Upper lobe of left lung (tissue), 6 donors: ENCODE results near the gene STRIP1. TPM values are rescaled to one million over a fixed set of nuclear protein-coding genes. Genes with fewer than 3 reads are reported as not detected.
A peak's percentile ranks its signal among the peaks of the same experiment; 100 is the strongest.

ENCODE experiments used
- ATAC-seq, 2 donors: fragments of 200-7000 bp; cut with Tn5 transposase; one replicate each; pipeline ENCODE4 v1.9.1; 2022; ENCODE audit warnings: mild to moderate bottlenecking in 2 of 2, moderate library complexity in 2 of 2; ENCODE audit not compliant: low FRiP score in 2 of 2
- DNase-seq, 2 donors: peaks; one replicate each; pipeline ENCODE4 v3.0.0-alpha.2; 2019 to 2020
- H3K27ac ChIP-seq, 4 donors: fragments of 200-600 bp; sonication (generic); one replicate each; pipeline ENCODE4 v1.5.1; 2016 to 2019
- H3K27me3 ChIP-seq, 4 donors: fragments of 200-600 bp; sonication (generic); one replicate each; pipeline ENCODE4 v1.5.1; 2017 to 2019
- H3K36me3 ChIP-seq, 4 donors: fragments of 200-600 bp; sonication (generic); one replicate each; pipeline ENCODE4 v1.5.1; 2016 to 2019
- H3K4me1 ChIP-seq, 4 donors: fragments of 200-600 bp; sonication (generic); one replicate each; pipeline ENCODE4 v1.5.1; 2018 to 2019
- H3K4me3 ChIP-seq, 4 donors: fragments of 200-600 bp; sonication (generic); one replicate each; pipeline ENCODE4 v1.5.1; 2017 to 2019; ENCODE audit warnings: mild to moderate bottlenecking in 2 of 4, moderate library complexity in 1 of 4
- H3K9me3 ChIP-seq, 4 donors: fragments of 200-600 bp; sonication (generic); one replicate each; pipeline ENCODE4 v1.5.1; 2018 to 2019
- CTCF ChIP-seq, 6 experiments: fragments of 450-650 bp in 4 of 6; fragments of 200-600 bp in 2 of 6; sonication (generic) in 2 of 6; IDR thresholded peaks; one replicate each; pipeline ENCODE4 v1.5.1; 2016 to 2019; ENCODE audit warnings: antibody characterized with exemption in 6 of 6
- EP300 ChIP-seq, 4 donors: sonication (generic); formaldehyde crosslinking; IDR thresholded peaks; one replicate each; pipeline ENCODE4 v1.5.1; 2017; ENCODE audit warnings: antibody characterized with exemption in 4 of 4, control low read depth in 2 of 4
- POLR2A ChIP-seq, 4 donors: fragments of 450-650 bp; IDR thresholded peaks; one replicate each; pipeline ENCODE4 v1.5.1; 2016 to 2017; ENCODE audit warnings: antibody characterized with exemption in 4 of 4, mild to moderate bottlenecking in 2 of 4
- POLR2AphosphoS5 ChIP-seq, 2 donors: sonication (generic); formaldehyde crosslinking; IDR thresholded peaks; one replicate each; pipeline ENCODE4 v1.5.1; 2017; ENCODE audit warnings: antibody characterized with exemption in 2 of 2
- WGBS, 2 donors: methylation state at CpG; one replicate each; pipeline ENCODE4 v1.1.5; 2017 to 2018; 5-methylcytosine and 5-hydroxymethylcytosine counted together
- total RNA-seq, 6 donors: library from RNA; depleted of rRNA in 4 of 6; stranded (reverse); fragments of >200 nt in 4 of 6; gene quantifications; one replicate each; pipeline versions ENCODE4 v1.1.0 to v1.2.1, GENCODE V29; 2016 to 2021
- donor health status: DM: no; HTN: no; CAD: no; lungs with moderate emphysema.
- donor health status: DM: no; HTN: yes; CAD: no; lungs with severe emphysema.

Gene STRIP1
- total RNA-seq, 6 donors from 2014 or later = 29.2 to 62.9 (median 34.3) TPM

- H3K4me1 ChIP-seq = peaks cover 22 to 26% (median 24%) of the 10 kb centered on the region in 4 donors
- WGBS, 2 donors = 80 to 86% methylated on average over 15 to 18 of the region's 18 CpGs
- DNase-seq = no peak
Observed at GRCh38 chr1:110064576-110065337, 30.3 kb downstream of the STRIP1 start.

GRCh38 chr1:110065841-110066240 lies 31.4 kb downstream of the STRIP1 start:
- H3K4me1 ChIP-seq = peaks cover 29 to 36% (median 31%) of the 10 kb centered on the region in 4 donors
- DNase-seq = no peak
- no peak overlapping the region for H3K27ac ChIP-seq
- WGBS, 2 donors = 93 to 94% methylated on average over 3 to 4 of the region's 5 CpGs
- no peak for ATAC-seq
- H3K36me3 ChIP-seq = no peaks in the 10 kb centered on the region
- H3K27me3 ChIP-seq = peaks cover 2 to 43% (median 33%) of the 10 kb centered on the region in 4 donors
- TF ChIP-seq POLR2AphosphoS5 (IDR thresholded peaks at IDR 0.05) (no peak), CTCF (IDR thresholded peaks at IDR 0.05) (no peak), EP300 (IDR thresholded peaks at IDR 0.05) (no peak), POLR2A (IDR thresholded peaks at IDR 0.05) (no peak)
- H3K9me3 ChIP-seq = no peaks in the 10 kb centered on the region
- H3K4me3 ChIP-seq = no peak overlapping the region

More at GRCh38 chr1:110064576-110065337, 30.3 kb downstream of the STRIP1 start:
- H3K27ac ChIP-seq = no peak overlapping the region
- no peaks in the 10 kb centered on the region for H3K36me3 ChIP-seq
- H3K27me3 ChIP-seq = peaks cover 2 to 32% (median 23%) of the 10 kb centered on the region in 4 donors
- no peak for ATAC-seq
- H3K4me3 ChIP-seq = no peak overlapping the region
- no peaks in the 10 kb centered on the region for H3K9me3 ChIP-seq
- TF ChIP-seq CTCF (IDR thresholded peaks at IDR 0.05) (no peak), EP300 (IDR thresholded peaks at IDR 0.05) (no peak), POLR2A (IDR thresholded peaks at IDR 0.05) (no peak), POLR2AphosphoS5 (IDR thresholded peaks at IDR 0.05) (no peak)

GRCh38 chr1:110067479-110067892 lies 33.1 kb downstream of the STRIP1 start:
- no peaks in the 10 kb centered on the region for H3K9me3 ChIP-seq
- 47 to 63% methylated on average over 14 to 20 of the region's 23 CpGs for WGBS, 2 donors
- no peak overlapping the region for H3K27ac ChIP-seq
- H3K4me1 ChIP-seq = peaks cover 29 to 36% (median 31%) of the 10 kb centered on the region in 4 donors
- peaks cover 2 to 54% (median 37%) of the 10 kb centered on the region in 4 donors for H3K27me3 ChIP-seq
- no peak for ATAC-seq
- no peak overlapping the region for H3K4me3 ChIP-seq
- no peak for TF ChIP-seq POLR2AphosphoS5 (IDR thresholded peaks at IDR 0.05)
- TF ChIP-seq CTCF (IDR thresholded peaks at IDR 0.05) = no peak
- TF ChIP-seq EP300 (IDR thresholded peaks at IDR 0.05) = no peak
- no peak for TF ChIP-seq POLR2A (IDR thresholded peaks at IDR 0.05)
- H3K36me3 ChIP-seq = no peaks in the 10 kb centered on the region
- DNase-seq = peak in 1 of 2 donors; percentile 75

- H3K4me3 ChIP-seq = no peak overlapping the region
- DNase-seq = peak in 1 of 2 donors; percentile 83
- peak in 1 of 2 donors; percentile 6 for ATAC-seq
Observed at GRCh38 chr1:110067893-110068645, 33.6 kb downstream of the STRIP1 start.

More at GRCh38 chr1:110067893-110068645, 33.6 kb downstream of the STRIP1 start:
- no peak overlapping the region for H3K27ac ChIP-seq
- no peaks in the 10 kb centered on the region for H3K36me3 ChIP-seq
- peaks cover 2 to 54% (median 37%) of the 10 kb centered on the region in 4 donors for H3K27me3 ChIP-seq
- H3K9me3 ChIP-seq = no peaks in the 10 kb centered on the region
- peaks cover 29 to 36% (median 31%) of the 10 kb centered on the region in 4 donors for H3K4me1 ChIP-seq
- 15 to 17% methylated on average over 19 to 63 of the region's 68 CpGs for WGBS, 2 donors
- no peak for TF ChIP-seq EP300 (IDR thresholded peaks at IDR 0.05)
- TF ChIP-seq POLR2AphosphoS5 (IDR thresholded peaks at IDR 0.05) = no peak
- TF ChIP-seq POLR2A (IDR thresholded peaks at IDR 0.05) = no peak
- TF ChIP-seq CTCF (IDR thresholded peaks at IDR 0.05) = no peak
